ENCODE data around the gene SLC40A1. TPM values are rescaled to one million over a fixed set of nuclear protein-coding genes. Genes with fewer than 3 reads are reported as not detected.

Gene SLC40A1
- total RNA-seq, 1 donor = 10.9 TPM

GRCh38 chr2:189581354-189582139 lies 961 bp upstream of the SLC40A1 start:
- Histone ChIP-seq H4K20me1 (ENCODE audit: insufficient read depth, low read length) (no peaks in the 10 kb centered on the region), H2AFZ (ENCODE audit: low read length) (peak overlapping the region; percentile 92), H3K9me3 (ENCODE audit: low read depth, low read length) (no peaks in the 10 kb centered on the region), H3K79me2 (ENCODE audit: insufficient read depth, low read length) (no peaks in the 10 kb centered on the region), H3K27ac (ENCODE audit: low read depth, low read length) (no peak overlapping the region), H3K27me3 (ENCODE audit: insufficient read depth, low read length) (peaks cover 74% of the 10 kb centered on the region), H3K4me2 (ENCODE audit: insufficient read depth, low read length) (peak overlapping the region; percentile 82), H3K4me3 (ENCODE audit: insufficient read depth, low read length) (peak overlapping the region; percentile 70), H3K4me1 (ENCODE audit: insufficient read depth, low read length) (peaks cover 8% of the 10 kb centered on the region), H3K36me3 (ENCODE audit: insufficient read depth, low read length) (no peaks in the 10 kb centered on the region)
- DNase-seq (ENCODE audit: insufficient read length, low spot score, missing footprints) = peak; percentile 56
- TF ChIP-seq CTCF (IDR thresholded peaks at IDR 0.05; ENCODE audit: extremely low read depth, low read depth, low read length) = no peak

DNA sequence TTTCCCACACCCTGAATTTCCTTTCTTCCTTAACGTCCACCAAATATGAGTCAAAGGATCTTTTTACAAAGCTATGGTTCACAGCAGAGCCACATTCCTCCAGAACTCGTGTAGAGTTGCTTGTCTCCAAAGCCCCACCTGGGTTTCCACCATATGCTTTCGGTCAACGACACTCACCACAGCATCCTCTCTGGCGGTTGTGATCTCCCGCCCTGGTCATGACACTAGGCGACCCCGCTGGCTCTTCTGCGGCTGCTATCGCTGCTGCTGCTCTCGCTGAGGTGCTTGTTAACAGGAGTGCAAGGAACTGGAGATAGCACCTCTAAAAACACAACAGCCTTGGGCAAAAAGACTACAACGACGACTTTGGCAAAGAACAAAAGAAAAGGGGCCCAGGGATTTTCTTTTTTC lies 340 bp downstream of the SLC40A1 start:
- H3K27me3 ChIP-seq (ENCODE audit: insufficient read depth, low read length) = peaks cover 78% of the 10 kb centered on the region
- H2AFZ ChIP-seq (ENCODE audit: low read length) = peak overlapping the region; percentile 92
- H3K4me3 ChIP-seq (ENCODE audit: insufficient read depth, low read length) = peak overlapping the region; percentile 70
- peak; percentile 63 for DNase-seq (ENCODE audit: insufficient read length, low spot score, missing footprints)
- no peaks in the 10 kb centered on the region for H3K79me2 ChIP-seq (ENCODE audit: insufficient read depth, low read length)
- no peaks in the 10 kb centered on the region for H4K20me1 ChIP-seq (ENCODE audit: insufficient read depth, low read length)
- no peak overlapping the region for H3K27ac ChIP-seq (ENCODE audit: low read depth, low read length)
- no peaks in the 10 kb centered on the region for H3K9me3 ChIP-seq (ENCODE audit: low read depth, low read length)
- H3K4me2 ChIP-seq (ENCODE audit: insufficient read depth, low read length) = peak overlapping the region; percentile 82
- no peak for TF ChIP-seq CTCF (IDR thresholded peaks at IDR 0.05; ENCODE audit: extremely low read depth, low read depth, low read length)
- H3K4me1 ChIP-seq (ENCODE audit: insufficient read depth, low read length) = peaks cover 8% of the 10 kb centered on the region
- H3K36me3 ChIP-seq (ENCODE audit: insufficient read depth, low read length) = no peaks in the 10 kb centered on the region

DNA sequence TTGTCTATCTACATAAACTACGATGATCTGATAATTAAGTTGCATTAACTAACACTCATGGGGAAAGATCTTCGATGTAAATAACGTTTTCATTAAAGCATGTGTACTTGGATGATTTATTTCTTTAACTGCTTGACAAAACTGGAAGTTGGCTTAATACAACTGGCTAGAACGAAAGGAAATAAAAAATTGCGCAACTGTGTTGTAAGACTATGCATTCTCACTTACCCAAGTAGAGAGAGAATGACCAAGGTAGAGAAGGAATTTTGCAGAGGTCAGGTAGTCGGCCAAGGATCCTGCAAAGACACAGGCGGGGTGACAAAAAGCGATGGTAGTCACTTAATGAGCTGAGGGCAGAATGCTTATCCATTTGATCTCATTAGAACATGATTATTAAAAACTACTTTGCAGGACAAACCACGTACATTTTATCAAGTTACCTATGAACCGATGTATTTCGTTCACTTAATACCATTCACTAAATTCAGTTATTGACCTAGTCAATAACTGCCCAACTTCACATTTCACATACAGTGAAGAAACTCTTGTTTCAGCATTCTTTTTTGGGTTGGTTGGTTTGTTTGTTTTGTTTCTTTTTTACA lies 900 bp downstream of the SLC40A1 start:
- Histone ChIP-seq H3K4me2 (ENCODE audit: insufficient read depth, low read length) (peak overlapping the region; percentile 82), H2AFZ (ENCODE audit: low read length) (no peak overlapping the region), H3K4me1 (ENCODE audit: insufficient read depth, low read length) (peaks cover 8% of the 10 kb centered on the region), H3K27ac (ENCODE audit: low read depth, low read length) (no peak overlapping the region), H4K20me1 (ENCODE audit: insufficient read depth, low read length) (no peaks in the 10 kb centered on the region), H3K9me3 (ENCODE audit: low read depth, low read length) (no peaks in the 10 kb centered on the region), H3K4me3 (ENCODE audit: insufficient read depth, low read length) (peak overlapping the region; percentile 70), H3K27me3 (ENCODE audit: insufficient read depth, low read length) (peaks cover 77% of the 10 kb centered on the region), H3K79me2 (ENCODE audit: insufficient read depth, low read length) (no peaks in the 10 kb centered on the region), H3K36me3 (ENCODE audit: insufficient read depth, low read length) (no peaks in the 10 kb centered on the region)
- no peak for TF ChIP-seq CTCF (IDR thresholded peaks at IDR 0.05; ENCODE audit: extremely low read depth, low read depth, low read length)
- DNase-seq (ENCODE audit: insufficient read length, low spot score, missing footprints) = peak; percentile 65

GRCh38 chr2:189578272-189578950 lies 2.2 kb downstream of the SLC40A1 start:
- no peaks in the 10 kb centered on the region for H3K9me3 ChIP-seq (ENCODE audit: low read depth, low read length)
- H3K4me3 ChIP-seq (ENCODE audit: insufficient read depth, low read length) = no peak overlapping the region
- H3K79me2 ChIP-seq (ENCODE audit: insufficient read depth, low read length) = no peaks in the 10 kb centered on the region
- peaks cover 66% of the 10 kb centered on the region for H3K27me3 ChIP-seq (ENCODE audit: insufficient read depth, low read length)
- no peaks in the 10 kb centered on the region for H4K20me1 ChIP-seq (ENCODE audit: insufficient read depth, low read length)
- no peak overlapping the region for H3K27ac ChIP-seq (ENCODE audit: low read depth, low read length)
- no peak overlapping the region for H2AFZ ChIP-seq (ENCODE audit: low read length)
- no peak for TF ChIP-seq CTCF (IDR thresholded peaks at IDR 0.05; ENCODE audit: extremely low read depth, low read depth, low read length)
- no peak overlapping the region for H3K4me2 ChIP-seq (ENCODE audit: insufficient read depth, low read length)
- H3K36me3 ChIP-seq (ENCODE audit: insufficient read depth, low read length) = no peaks in the 10 kb centered on the region
- peaks cover 8% of the 10 kb centered on the region for H3K4me1 ChIP-seq (ENCODE audit: insufficient read depth, low read length)
- DNase-seq (ENCODE audit: insufficient read length, low spot score, missing footprints) = no peak
